ENCODE data around the gene XRRA1.

Gene XRRA1

GRCh38 chr11:74941492-74941891 lies 7.4 kb downstream of the XRRA1 start:
- Histone ChIP-seq H3K36me3 (ENCODE audit: control insufficient read depth, insufficient read depth, low read length) (no peaks in the 10 kb centered on the region), H3K9me3 (ENCODE audit: control insufficient read depth, low read length) (no peaks in the 10 kb centered on the region), H2AFZ (no peak overlapping the region), H3K9ac (no peak overlapping the region), H3K27ac (no peak overlapping the region), H3K4me2 (ENCODE audit: low read length) (no peak overlapping the region), H3K79me2 (peaks cover 3% of the 10 kb centered on the region), H3K27me3 (ENCODE audit: control insufficient read depth, insufficient read depth, low read length) (no peaks in the 10 kb centered on the region), H3K4me1 (no peaks in the 10 kb centered on the region), H3K4me3 (ENCODE audit: low read depth, low read length) (no peak overlapping the region)
- no peak for TF ChIP-seq CTCF (IDR thresholded peaks at IDR 0.05)

GRCh38 chr11:74937696-74938475 lies 11.0 kb downstream of the XRRA1 start:
- no peak overlapping the region for H3K9ac ChIP-seq
- no peaks in the 10 kb centered on the region for H3K27me3 ChIP-seq (ENCODE audit: control insufficient read depth, insufficient read depth, low read length)
- H3K9me3 ChIP-seq (ENCODE audit: control insufficient read depth, low read length): no peaks in the 10 kb centered on the region
- TF ChIP-seq CTCF (IDR thresholded peaks at IDR 0.05): no peak
- no peaks in the 10 kb centered on the region for H3K36me3 ChIP-seq (ENCODE audit: control insufficient read depth, insufficient read depth, low read length)
- no peak overlapping the region for H2AFZ ChIP-seq
- H3K4me2 ChIP-seq (ENCODE audit: low read length): no peak overlapping the region
- H3K4me1 ChIP-seq: no peaks in the 10 kb centered on the region
- H3K4me3 ChIP-seq (ENCODE audit: low read depth, low read length): no peak overlapping the region
- no peaks in the 10 kb centered on the region for H3K79me2 ChIP-seq
- no peak overlapping the region for H3K27ac ChIP-seq

- no peak for TF ChIP-seq CTCF (IDR thresholded peaks at IDR 0.05)
- no peaks in the 10 kb centered on the region for H3K79me2 ChIP-seq
- no peaks in the 10 kb centered on the region for H3K27me3 ChIP-seq (ENCODE audit: control insufficient read depth, insufficient read depth, low read length)
- H3K4me2 ChIP-seq (ENCODE audit: low read length): no peak overlapping the region
- no peaks in the 10 kb centered on the region for H3K9me3 ChIP-seq (ENCODE audit: control insufficient read depth, low read length)
- H3K27ac ChIP-seq: no peak overlapping the region
- H3K4me3 ChIP-seq (ENCODE audit: low read depth, low read length): no peak overlapping the region
- no peak overlapping the region for H2AFZ ChIP-seq
- H3K4me1 ChIP-seq: no peaks in the 10 kb centered on the region
- no peak overlapping the region for H3K9ac ChIP-seq
- no peaks in the 10 kb centered on the region for H3K36me3 ChIP-seq (ENCODE audit: control insufficient read depth, insufficient read depth, low read length)
These were observed 11.9 kb downstream of the XRRA1 start for GRCh38 chr11:74936976-74937375.

- H3K79me2 ChIP-seq: no peaks in the 10 kb centered on the region
- TF ChIP-seq CTCF (IDR thresholded peaks at IDR 0.05): no peak
- H2AFZ ChIP-seq: no peak overlapping the region
- H3K27ac ChIP-seq: no peak overlapping the region
- H3K9me3 ChIP-seq (ENCODE audit: control insufficient read depth, low read length): no peaks in the 10 kb centered on the region
- H3K4me2 ChIP-seq (ENCODE audit: low read length): no peak overlapping the region
- no peaks in the 10 kb centered on the region for H3K36me3 ChIP-seq (ENCODE audit: control insufficient read depth, insufficient read depth, low read length)
- H3K9ac ChIP-seq: no peak overlapping the region
- H3K4me3 ChIP-seq (ENCODE audit: low read depth, low read length): no peak overlapping the region
- no peaks in the 10 kb centered on the region for H3K4me1 ChIP-seq
- H3K27me3 ChIP-seq (ENCODE audit: control insufficient read depth, insufficient read depth, low read length): no peaks in the 10 kb centered on the region
These were observed 12.8 kb downstream of the XRRA1 start for GRCh38 chr11:74936087-74936486.

- Histone ChIP-seq H3K9me3 (ENCODE audit: control insufficient read depth, low read length) (no peaks in the 10 kb centered on the region), H3K36me3 (ENCODE audit: control insufficient read depth, insufficient read depth, low read length) (no peaks in the 10 kb centered on the region), H3K4me2 (ENCODE audit: low read length) (no peak overlapping the region), H3K27ac (no peak overlapping the region), H3K79me2 (no peaks in the 10 kb centered on the region), H3K4me1 (no peaks in the 10 kb centered on the region), H3K27me3 (ENCODE audit: control insufficient read depth, insufficient read depth, low read length) (no peaks in the 10 kb centered on the region), H3K9ac (no peak overlapping the region), H3K4me3 (ENCODE audit: low read depth, low read length) (no peak overlapping the region), H2AFZ (no peak overlapping the region)
- TF ChIP-seq CTCF (IDR thresholded peaks at IDR 0.05): no peak
These were observed 13.6 kb downstream of the XRRA1 start for GRCh38 chr11:74935285-74935684.
